NCI-H748 (cell line): ENCODE results near the gene RAB3GAP2.
A peak's percentile ranks its signal among the peaks of the same experiment; 100 is the strongest.
"Not testable (repeated sequence)": the region's sequence is repeated elsewhere in the genome, so short reads cannot be mapped to it uniquely, and the experiment has no call there.

Experiments used
- DNase-seq: peaks from one replicate; lab custom pipeline; 2025; ENCODE audit not compliant: unreplicated experiment; lab: John Stamatoyannopoulos, UW

Gene RAB3GAP2

GRCh38 chr1:220243947-220244346 is 28.3 kb downstream of the RAB3GAP2 start:
- no peak for DNase-seq

GRCh38 chr1:220241072-220241663 is 31.1 kb downstream of the RAB3GAP2 start:
- DNase-seq, result no peak

- no peak for DNase-seq
These were observed 32.3 kb downstream of the RAB3GAP2 start for GRCh38 chr1:220239966-220240365.

- no peak for DNase-seq
These were observed 33.0 kb downstream of the RAB3GAP2 start for GRCh38 chr1:220239213-220239612.

GRCh38 chr1:220236278-220236677 is 36.0 kb downstream of the RAB3GAP2 start:
- DNase-seq, result not testable (repeated sequence)

GRCh38 chr1:220235462-220235861 is 36.8 kb downstream of the RAB3GAP2 start:
- DNase-seq, result peak; percentile 77

- no peak for DNase-seq
These were observed 38.3 kb downstream of the RAB3GAP2 start for GRCh38 chr1:220233927-220234326.

- DNase-seq, result no peak
These were observed 42.5 kb downstream of the RAB3GAP2 start for GRCh38 chr1:220229771-220230170.

- DNase-seq, result no peak
These were observed 44.9 kb downstream of the RAB3GAP2 start for GRCh38 chr1:220227393-220227792.

GRCh38 chr1:220226752-220227151 is 45.5 kb downstream of the RAB3GAP2 start:
- DNase-seq, result no peak

GRCh38 chr1:220225957-220226356 is 46.3 kb downstream of the RAB3GAP2 start:
- DNase-seq, result no peak

GRCh38 chr1:220224611-220225124 is 47.6 kb downstream of the RAB3GAP2 start:
- no peak for DNase-seq

- DNase-seq, result no peak
These were observed 48.2 kb downstream of the RAB3GAP2 start for GRCh38 chr1:220224033-220224432.

GRCh38 chr1:220222939-220223338 is 49.3 kb downstream of the RAB3GAP2 start:
- peak; percentile 3 for DNase-seq

- peak; percentile 86 for DNase-seq
These were observed 50.6 kb downstream of the RAB3GAP2 start for GRCh38 chr1:220221670-220222069.

GRCh38 chr1:220221269-220221668 is 51.0 kb downstream of the RAB3GAP2 start:
- DNase-seq, result peak; percentile 67

GRCh38 chr1:220220699-220221040 is 51.6 kb downstream of the RAB3GAP2 start:
- peak; percentile 17 for DNase-seq

GRCh38 chr1:220219865-220220698 is 52.2 kb downstream of the RAB3GAP2 start:
- no peak for DNase-seq

GRCh38 chr1:220219136-220219442 is 53.2 kb downstream of the RAB3GAP2 start:
- DNase-seq, result no peak

- DNase-seq, result peak; percentile 64
These were observed 53.7 kb downstream of the RAB3GAP2 start for GRCh38 chr1:220218397-220219135.

- peak; percentile 1 for DNase-seq
These were observed 54.8 kb downstream of the RAB3GAP2 start for GRCh38 chr1:220217383-220217988.
